RWPE2 (cell line): ENCODE data around the gene CCDC12.

ENCODE experiments used
- ATAC-seq: fragments of 200-7000 bp; cut with Tn5 transposase; 3 replicates; pipeline ENCODE4 v1.9.1; 2021; ENCODE audit warnings: low read depth
- DNase-seq: peaks from one replicate; pipeline ENCODE4 v3.0.0-alpha.2; 2020; ENCODE audit warnings: low spot score
- H3K27ac ChIP-seq: fragments of 450-650 bp; 2 replicates; pipeline ENCODE4 v1.5.1; 2017; ENCODE audit warnings: mild to moderate bottlenecking; ENCODE audit not compliant: poor library complexity, severe bottlenecking
- H3K27me3 ChIP-seq: fragments of 250-450 bp; sonication (Bioruptor Pico); 2 replicates; pipeline ENCODE4 v1.5.1; 2021; ENCODE audit warnings: mild to moderate bottlenecking, moderate library complexity; ENCODE audit not compliant: insufficient read depth, poor library complexity, severe bottlenecking
- H3K36me3 ChIP-seq: fragments of 250-450 bp; sonication (Bioruptor Pico); 2 replicates; pipeline ENCODE4 v1.5.1; 2020; ENCODE audit warnings: low read depth, mild to moderate bottlenecking, moderate library complexity
- H3K4me1 ChIP-seq: fragments of 250-450 bp; sonication (Bioruptor Pico); 2 replicates; pipeline ENCODE4 v1.5.1; 2021; ENCODE audit warnings: mild to moderate bottlenecking, moderate library complexity; ENCODE audit not compliant: insufficient read depth, poor library complexity, severe bottlenecking
- H3K4me3 ChIP-seq: fragments of 250-450 bp; sonication (Bioruptor Pico); 2 replicates; pipeline ENCODE4 v1.5.1; 2021; ENCODE audit warnings: mild to moderate bottlenecking, moderate library complexity; ENCODE audit not compliant: severe bottlenecking
- H3K9me3 ChIP-seq: fragments of 250-450 bp; sonication (Bioruptor Pico); 2 replicates; pipeline ENCODE4 v1.5.1; 2021; ENCODE audit warnings: mild to moderate bottlenecking, moderate library complexity; ENCODE audit not compliant: severe bottlenecking
- TF ChIP-seq, protein P1 (sequence below): fragments of 450-650 bp; IDR thresholded peaks from one replicate; pipeline ENCODE4 v1.5.1; 2017; ENCODE audit warnings: mild to moderate bottlenecking, moderate library complexity; ENCODE audit not compliant: poor library complexity, severe bottlenecking

CCDC12 gene

DNA sequence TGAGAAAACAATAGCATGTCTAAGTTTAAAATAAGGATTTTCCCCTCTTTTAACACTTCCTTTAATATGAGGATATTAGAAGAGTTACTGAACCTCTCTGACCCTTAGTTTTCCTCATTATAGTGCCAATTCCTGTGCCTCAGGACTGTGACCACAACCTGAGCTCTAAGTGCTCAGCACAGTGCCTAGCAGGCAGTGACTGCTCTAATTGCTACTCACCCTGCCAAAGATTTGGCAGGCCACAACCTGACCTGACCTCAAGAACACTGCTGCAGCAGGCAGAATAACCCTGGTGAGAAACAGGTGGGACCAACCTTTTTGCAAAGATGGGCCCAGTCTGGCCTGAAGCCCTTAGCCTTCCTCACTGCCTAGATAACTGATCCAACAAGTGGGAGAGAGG, 38.6 kb upstream of the CCDC12 start:
- no peaks in the 10 kb centered on the region for H3K9me3 ChIP-seq
- no peaks in the 10 kb centered on the region for H3K27me3 ChIP-seq
- TF ChIP-seq, protein P1, sequence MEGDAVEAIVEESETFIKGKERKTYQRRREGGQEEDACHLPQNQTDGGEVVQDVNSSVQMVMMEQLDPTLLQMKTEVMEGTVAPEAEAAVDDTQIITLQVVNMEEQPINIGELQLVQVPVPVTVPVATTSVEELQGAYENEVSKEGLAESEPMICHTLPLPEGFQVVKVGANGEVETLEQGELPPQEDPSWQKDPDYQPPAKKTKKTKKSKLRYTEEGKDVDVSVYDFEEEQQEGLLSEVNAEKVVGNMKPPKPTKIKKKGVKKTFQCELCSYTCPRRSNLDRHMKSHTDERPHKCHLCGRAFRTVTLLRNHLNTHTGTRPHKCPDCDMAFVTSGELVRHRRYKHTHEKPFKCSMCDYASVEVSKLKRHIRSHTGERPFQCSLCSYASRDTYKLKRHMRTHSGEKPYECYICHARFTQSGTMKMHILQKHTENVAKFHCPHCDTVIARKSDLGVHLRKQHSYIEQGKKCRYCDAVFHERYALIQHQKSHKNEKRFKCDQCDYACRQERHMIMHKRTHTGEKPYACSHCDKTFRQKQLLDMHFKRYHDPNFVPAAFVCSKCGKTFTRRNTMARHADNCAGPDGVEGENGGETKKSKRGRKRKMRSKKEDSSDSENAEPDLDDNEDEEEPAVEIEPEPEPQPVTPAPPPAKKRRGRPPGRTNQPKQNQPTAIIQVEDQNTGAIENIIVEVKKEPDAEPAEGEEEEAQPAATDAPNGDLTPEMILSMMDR, result no peak
- no peak overlapping the region for H3K4me3 ChIP-seq
- peaks cover 10% of the 10 kb centered on the region for H3K4me1 ChIP-seq
- H3K27ac ChIP-seq, result no peak overlapping the region
- H3K36me3 ChIP-seq, result peaks cover 37% of the 10 kb centered on the region
- DNase-seq, result no peak
- ATAC-seq, result no peak

DNA sequence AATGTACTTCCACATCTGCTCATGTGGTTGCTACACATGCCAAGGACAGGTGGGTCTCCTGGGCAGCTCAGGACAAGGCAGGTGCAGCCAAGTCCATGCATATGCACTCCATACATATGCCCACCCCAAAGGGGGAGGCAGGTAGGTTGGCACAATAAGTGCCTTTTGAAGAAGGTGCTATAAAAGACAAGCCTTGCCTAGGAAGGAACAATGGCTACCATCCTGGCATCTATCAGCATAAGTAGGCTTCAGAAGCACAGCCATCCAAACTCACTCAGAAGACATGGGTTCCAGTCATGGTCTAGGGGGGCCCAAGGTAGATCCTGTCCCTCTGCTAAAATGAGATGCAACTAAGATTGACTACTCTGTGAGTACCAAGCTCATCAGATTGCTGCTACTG, 37.5 kb upstream of the CCDC12 start:
- ATAC-seq (no peak), DNase-seq (no peak)
- Histone ChIP-seq H3K4me3 (no peak overlapping the region), H3K4me1 (peaks cover 10% of the 10 kb centered on the region), H3K27me3 (no peaks in the 10 kb centered on the region), H3K9me3 (no peaks in the 10 kb centered on the region), H3K27ac (no peak overlapping the region), H3K36me3 (peaks cover 26% of the 10 kb centered on the region)
- TF ChIP-seq, protein P1, result no peak

DNA sequence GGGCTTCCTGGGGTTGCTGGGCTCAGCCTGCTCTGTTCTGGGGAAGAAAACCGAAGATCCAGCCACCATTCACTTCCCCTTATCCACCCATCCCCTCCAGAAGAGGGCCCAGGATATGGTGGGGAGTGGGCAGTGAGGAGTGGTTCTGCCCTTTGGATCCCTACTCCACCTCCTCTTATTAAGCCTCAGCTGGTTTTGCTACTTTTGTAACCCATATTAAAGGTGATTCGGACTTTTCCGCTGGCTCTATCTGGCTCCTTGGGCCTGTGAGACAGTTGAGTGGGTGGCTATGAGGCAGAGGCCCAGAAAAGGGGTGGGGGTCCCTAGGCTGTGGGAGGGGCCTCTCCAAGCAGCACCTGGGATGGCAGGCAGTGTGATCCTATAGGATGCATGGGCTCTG, 36.7 kb upstream of the CCDC12 start:
- H3K4me3 ChIP-seq, result no peak overlapping the region
- H3K27ac ChIP-seq, result no peak overlapping the region
- DNase-seq (no peak), ATAC-seq (no peak)
- H3K4me1 ChIP-seq, result peaks cover 10% of the 10 kb centered on the region
- no peaks in the 10 kb centered on the region for H3K27me3 ChIP-seq
- H3K36me3 ChIP-seq, result peaks cover 24% of the 10 kb centered on the region
- TF ChIP-seq, protein P1, result no peak
- no peaks in the 10 kb centered on the region for H3K9me3 ChIP-seq

DNA sequence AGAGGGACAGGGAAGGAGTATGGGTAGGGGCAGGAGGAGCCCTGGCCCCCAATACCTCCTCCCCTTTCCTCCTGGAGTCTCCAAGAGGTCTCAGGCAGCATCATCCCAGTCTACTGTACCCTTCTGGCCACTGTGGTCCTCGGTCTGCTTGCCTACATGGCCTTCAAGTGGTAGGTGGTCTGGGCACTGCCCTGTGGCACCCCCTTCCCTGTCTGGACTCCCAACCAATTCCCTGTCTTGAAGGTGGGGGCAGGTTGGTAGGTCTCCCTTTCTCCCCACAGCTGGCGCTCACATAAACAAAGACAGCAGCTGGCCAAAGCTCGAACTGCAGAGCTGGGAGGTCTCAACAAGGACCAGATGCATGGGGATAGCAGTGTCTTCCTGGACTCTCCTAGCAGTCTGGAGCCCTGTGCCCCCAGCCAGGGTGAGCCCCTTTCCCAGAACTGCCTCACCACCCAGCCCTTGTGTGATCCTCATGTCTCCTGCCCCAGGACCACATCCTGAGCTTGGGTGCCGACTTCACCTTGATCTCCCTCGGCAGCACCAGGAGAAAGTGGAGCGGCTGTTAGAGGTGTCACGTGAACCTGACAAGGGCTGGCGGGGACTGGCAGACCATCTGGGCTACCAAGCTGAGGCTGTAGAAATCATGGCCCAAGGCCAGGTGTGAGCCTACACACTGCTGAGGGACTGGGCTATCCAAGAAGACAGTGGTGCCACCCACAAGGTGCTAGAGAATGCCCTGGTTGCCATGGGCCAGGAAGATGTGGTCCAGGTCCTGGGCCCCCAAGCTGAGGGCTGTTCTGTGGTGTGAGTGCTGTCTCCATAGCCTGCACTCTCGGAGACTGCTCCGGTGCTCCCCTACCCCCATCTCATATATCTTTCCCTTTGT, 36.0 kb upstream of the CCDC12 start:
- H3K27me3 ChIP-seq, result no peaks in the 10 kb centered on the region
- H3K36me3 ChIP-seq, result peaks cover 26% of the 10 kb centered on the region
- no peaks in the 10 kb centered on the region for H3K9me3 ChIP-seq
- no peak for ATAC-seq
- no peak overlapping the region for H3K4me3 ChIP-seq
- no peak overlapping the region for H3K27ac ChIP-seq
- peaks cover 9% of the 10 kb centered on the region for H3K4me1 ChIP-seq
- TF ChIP-seq, protein P1, result no peak
- no peak for DNase-seq

DNA sequence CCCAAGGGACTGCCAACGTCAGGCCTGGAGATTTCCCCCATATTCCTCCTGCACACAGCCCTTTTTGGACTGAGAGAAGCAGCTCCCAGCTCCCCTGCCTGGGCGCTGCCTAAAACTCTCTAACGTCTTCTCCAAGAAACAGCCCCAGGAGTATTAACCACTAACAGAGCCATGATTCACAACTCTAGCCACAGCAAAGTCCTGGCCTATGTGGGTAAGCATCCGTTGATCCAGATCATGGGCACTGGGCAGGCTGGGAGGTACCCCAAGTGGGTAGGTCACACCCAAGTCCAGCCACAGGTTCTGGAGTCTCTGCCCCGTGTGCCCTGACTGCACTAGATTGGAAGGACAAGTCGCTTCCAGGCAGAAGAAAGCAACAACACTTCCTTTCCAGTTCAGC, 34.8 kb upstream of the CCDC12 start:
- no peaks in the 10 kb centered on the region for H3K27me3 ChIP-seq
- peaks cover 24% of the 10 kb centered on the region for H3K36me3 ChIP-seq
- DNase-seq, result no peak
- no peaks in the 10 kb centered on the region for H3K4me1 ChIP-seq
- no peaks in the 10 kb centered on the region for H3K9me3 ChIP-seq
- no peak for ATAC-seq
- H3K27ac ChIP-seq, result no peak overlapping the region
- TF ChIP-seq, protein P1, result no peak
- H3K4me3 ChIP-seq, result no peak overlapping the region
